Activated CD4-positive, alpha-beta T cell treated with anti-CD3 and anti-CD28 coated beads, Interleukin-2, amount 10 ng/mL, durations not matched to agents 7 days and 5 days (primary cell): ENCODE data around the gene KIF23. TPM values are rescaled to one million over a fixed set of nuclear protein-coding genes. Genes with fewer than 3 reads are reported as not detected.
A peak's percentile ranks its signal among the peaks of the same experiment; 100 is the strongest.

Experiments used
- CTCF ChIA-PET: fragments of 350-600 bp; sonication (Branson Sonifier 250); formaldehyde crosslinking; loops from one replicate; lab custom pipeline; 2021; ENCODE audit warnings: antibody characterized with exemption; lab: Charles Lee
- POLR2A ChIA-PET: fragments of 350-600 bp; sonication (Branson Sonifier 250); formaldehyde crosslinking; loops from one replicate; lab custom pipeline; 2021; ENCODE audit warnings: antibody characterized with exemption; lab: Charles Lee
- DNase-seq: peaks from one replicate; pipeline ENCODE4 v3.0.0-alpha.2; 2020
- H3K27ac Mint-ChIP-seq: one replicate; pipeline ENCODE4 v1.8.0; 2021; ENCODE audit warnings: mild to moderate bottlenecking, moderate library complexity, mixed read lengths
- H3K27me3 Mint-ChIP-seq: one replicate; pipeline ENCODE4 v1.8.0; 2021; ENCODE audit warnings: mixed read lengths
- H3K36me3 Mint-ChIP-seq: one replicate; pipeline ENCODE4 v1.8.0; 2021; ENCODE audit warnings: low read depth, mixed read lengths
- H3K4me1 Mint-ChIP-seq: one replicate; pipeline ENCODE4 v1.8.0; 2021; ENCODE audit warnings: mixed read lengths
- H3K4me3 Mint-ChIP-seq: one replicate; pipeline ENCODE4 v1.8.0; 2021; ENCODE audit warnings: mild to moderate bottlenecking, moderate library complexity, mixed read lengths
- H3K9me3 Mint-ChIP-seq: one replicate; pipeline ENCODE4 v1.8.0; 2021; ENCODE audit warnings: mixed read lengths
- total RNA-seq, 2 experiments: library from RNA; stranded (reverse); gene quantifications; one replicate each; pipeline ENCODE4 v1.2.3, GENCODE V29; 2021

KIF23 gene
- total RNA-seq, 2 experiments from 2014 or later: 77.8 to 93.1 TPM

DNA sequence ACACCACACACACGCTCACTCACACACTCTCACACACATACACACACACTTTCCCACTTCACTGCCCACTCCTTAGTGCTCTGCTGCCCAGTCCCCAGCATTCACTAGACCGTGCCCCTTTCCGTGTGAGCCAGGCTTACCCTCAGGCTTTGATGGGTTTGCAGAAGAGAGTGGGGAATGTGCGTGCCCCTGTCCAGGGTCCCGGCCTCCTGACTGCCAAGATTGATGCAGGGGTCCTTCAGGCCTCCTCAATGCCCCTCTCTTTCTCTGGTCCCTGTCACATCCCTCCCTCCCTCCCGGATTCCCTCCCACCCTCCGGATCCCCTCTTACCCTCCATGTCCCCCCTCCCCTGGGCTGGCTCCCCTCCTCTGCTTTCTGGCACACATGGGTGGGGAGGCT is 27.9 kb upstream of the KIF23 start:
- ChIA-PET POLR2A (no interaction called here), CTCF (no interaction called here)
- Mint-ChIP-seq H3K4me3 (no peak overlapping the region), H3K9me3 (no peaks in the 10 kb centered on the region), H3K27me3 (no peaks in the 10 kb centered on the region), H3K4me1 (no peaks in the 10 kb centered on the region), H3K27ac (no peak overlapping the region), H3K36me3 (no peaks in the 10 kb centered on the region)
- DNase-seq: no peak

DNA sequence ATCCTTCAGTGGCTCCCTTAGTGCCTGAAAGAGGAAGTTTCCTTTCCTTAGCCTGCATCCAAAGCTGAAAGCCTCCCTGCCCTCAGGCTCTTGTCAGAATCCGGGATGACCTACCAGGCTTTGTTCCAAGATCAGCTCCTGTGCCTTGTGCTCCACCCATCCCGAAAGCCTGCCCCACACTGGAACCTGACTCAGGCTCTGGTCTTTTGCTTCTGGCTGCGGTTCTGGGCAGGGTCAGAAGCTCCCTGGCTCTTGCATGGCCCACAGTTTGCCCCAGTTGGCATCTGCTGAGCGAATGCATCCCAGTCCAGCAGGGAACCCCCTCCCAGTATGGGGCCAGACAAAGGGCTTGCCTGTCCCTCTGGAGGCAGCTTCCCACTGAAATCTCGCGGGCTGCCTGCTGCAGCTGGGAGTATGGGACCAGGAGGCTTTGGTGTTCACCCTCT is 25.9 kb upstream of the KIF23 start:
- DNase-seq: no peak
- no peak overlapping the region for H3K27ac Mint-ChIP-seq
- H3K27me3 Mint-ChIP-seq: no peaks in the 10 kb centered on the region
- no peaks in the 10 kb centered on the region for H3K9me3 Mint-ChIP-seq
- CTCF ChIA-PET: interaction anchor here (1.1 kb wide), 1 partner anchor 17 kb away, joined by 3 read pairs; no protein-coding TSS in a partner anchor
- H3K4me1 Mint-ChIP-seq: no peaks in the 10 kb centered on the region
- H3K4me3 Mint-ChIP-seq: no peak overlapping the region
- H3K36me3 Mint-ChIP-seq: no peaks in the 10 kb centered on the region
- POLR2A ChIA-PET: no interaction called here

DNA sequence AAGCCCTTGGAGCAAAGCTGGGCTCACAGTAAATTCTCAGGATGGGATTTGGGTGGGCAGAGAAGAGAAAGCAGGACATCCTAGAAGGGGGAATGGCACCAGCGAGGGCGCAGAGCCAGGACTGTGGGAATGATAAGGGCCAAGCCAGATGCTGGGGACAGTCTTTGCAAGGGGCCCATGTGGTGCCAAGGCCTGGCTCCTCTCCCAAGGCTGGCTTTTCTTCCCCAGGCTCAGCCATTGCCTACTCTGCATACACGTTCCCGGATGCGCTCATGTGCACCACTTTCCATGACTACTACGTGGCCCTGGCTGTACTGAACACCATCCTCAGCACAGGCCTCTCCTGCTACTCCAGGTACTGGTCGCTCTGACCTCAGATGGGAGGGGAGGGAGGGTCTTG is 24.7 kb upstream of the KIF23 start:
- no peaks in the 10 kb centered on the region for H3K27me3 Mint-ChIP-seq
- ChIA-PET CTCF (no interaction called here), POLR2A (no interaction called here)
- no peaks in the 10 kb centered on the region for H3K9me3 Mint-ChIP-seq
- no peak overlapping the region for H3K27ac Mint-ChIP-seq
- H3K4me1 Mint-ChIP-seq: peaks cover 2% of the 10 kb centered on the region
- no peaks in the 10 kb centered on the region for H3K36me3 Mint-ChIP-seq
- no peak for DNase-seq
- no peak overlapping the region for H3K4me3 Mint-ChIP-seq

DNA sequence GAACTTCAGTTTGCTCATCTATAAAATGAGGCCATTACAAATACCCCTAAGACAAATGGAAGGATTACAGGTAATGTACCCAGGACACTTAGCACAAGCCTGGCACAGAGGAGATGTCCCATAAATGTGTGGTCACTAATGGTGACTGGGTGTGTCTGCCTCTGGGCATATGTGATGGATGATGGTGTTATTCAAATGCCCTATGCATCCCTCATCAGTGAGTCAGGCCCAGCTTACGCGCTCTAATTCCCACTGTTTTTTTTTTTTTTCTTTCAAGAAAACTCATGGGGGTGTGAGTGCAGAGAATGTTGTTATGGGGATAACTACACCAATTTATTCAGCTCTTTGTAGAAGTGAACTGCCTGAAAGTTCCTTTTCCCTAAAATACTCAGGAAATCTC is 23.6 kb upstream of the KIF23 start:
- no peak overlapping the region for H3K4me3 Mint-ChIP-seq
- POLR2A ChIA-PET: no interaction called here
- CTCF ChIA-PET: no interaction called here
- H3K27me3 Mint-ChIP-seq: peaks cover 3% of the 10 kb centered on the region
- no peak for DNase-seq
- no peak overlapping the region for H3K27ac Mint-ChIP-seq
- peaks cover 5% of the 10 kb centered on the region for H3K4me1 Mint-ChIP-seq
- no peaks in the 10 kb centered on the region for H3K9me3 Mint-ChIP-seq
- no peaks in the 10 kb centered on the region for H3K36me3 Mint-ChIP-seq

DNA sequence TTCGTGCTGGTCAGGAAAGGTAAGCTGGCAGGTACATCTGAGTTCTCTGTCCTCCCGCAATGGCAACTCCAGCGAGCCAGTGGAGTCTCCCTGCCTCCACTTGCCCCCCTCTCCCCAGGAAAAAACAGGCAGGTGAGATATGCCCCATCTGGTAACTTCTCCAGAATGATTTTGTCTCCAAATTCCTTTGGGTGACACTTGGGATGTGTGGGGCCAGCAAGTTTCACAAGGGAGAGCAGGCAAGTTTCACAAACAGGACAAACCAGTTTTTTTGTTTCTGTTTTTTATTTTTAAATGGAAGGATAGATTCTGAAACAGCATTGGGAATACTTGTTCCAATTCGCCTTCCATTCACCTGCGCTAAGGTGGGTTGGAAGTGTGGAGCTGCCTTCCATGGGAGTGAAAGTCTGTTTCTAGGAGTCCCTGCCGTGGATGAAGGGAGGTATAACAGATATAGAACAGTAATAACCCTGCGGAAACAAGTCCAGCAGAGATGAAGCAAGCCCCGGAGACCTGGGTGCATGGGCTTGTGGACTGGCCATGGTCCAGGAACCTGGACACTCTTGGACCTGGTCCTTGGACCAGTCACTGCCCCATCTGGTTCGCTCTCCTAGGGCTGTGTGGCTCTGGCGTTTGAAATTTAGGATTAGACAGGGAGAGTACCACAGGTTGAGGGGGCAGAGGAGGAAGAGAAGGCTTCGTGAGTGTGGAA is 22.9 kb upstream of the KIF23 start:
- POLR2A ChIA-PET: no interaction called here
- Mint-ChIP-seq H3K4me3 (no peak overlapping the region), H3K9me3 (no peaks in the 10 kb centered on the region), H3K27ac (no peak overlapping the region), H3K36me3 (no peaks in the 10 kb centered on the region), H3K27me3 (peaks cover 3% of the 10 kb centered on the region), H3K4me1 (peaks cover 5% of the 10 kb centered on the region)
- DNase-seq: no peak
- CTCF ChIA-PET: interaction anchor here (0.9 kb wide), 1 partner anchor 41 kb away, joined by 5 read pairs; no protein-coding TSS in a partner anchor

DNA sequence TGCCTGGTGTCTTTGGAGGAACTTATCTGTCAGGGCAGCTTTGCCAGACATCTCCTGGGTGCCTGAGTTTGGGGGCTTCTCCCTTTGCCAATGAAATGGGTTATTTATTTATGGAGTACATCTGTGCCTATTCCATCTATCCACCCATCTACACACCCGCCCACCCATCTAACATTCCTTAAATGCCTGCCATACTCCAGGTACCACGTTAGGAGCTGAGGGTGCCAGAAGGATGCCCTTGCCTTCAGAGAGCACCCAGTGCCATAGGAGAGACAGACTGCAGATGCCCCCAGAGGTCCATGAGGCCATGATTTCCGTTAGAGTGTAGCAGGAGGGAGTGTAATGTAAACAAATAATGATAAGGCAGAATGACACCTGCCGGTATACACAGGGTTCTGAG is 21.8 kb upstream of the KIF23 start:
- no peak overlapping the region for H3K4me3 Mint-ChIP-seq
- no peaks in the 10 kb centered on the region for H3K9me3 Mint-ChIP-seq
- no peak overlapping the region for H3K27ac Mint-ChIP-seq
- peaks cover 5% of the 10 kb centered on the region for H3K4me1 Mint-ChIP-seq
- POLR2A ChIA-PET: no interaction called here
- H3K36me3 Mint-ChIP-seq: no peaks in the 10 kb centered on the region
- H3K27me3 Mint-ChIP-seq: peaks cover 3% of the 10 kb centered on the region
- no peak for DNase-seq
- CTCF ChIA-PET: interaction anchor here (0.9 kb wide), 1 partner anchor 40 kb away, joined by 5 read pairs; no protein-coding TSS in a partner anchor

DNA sequence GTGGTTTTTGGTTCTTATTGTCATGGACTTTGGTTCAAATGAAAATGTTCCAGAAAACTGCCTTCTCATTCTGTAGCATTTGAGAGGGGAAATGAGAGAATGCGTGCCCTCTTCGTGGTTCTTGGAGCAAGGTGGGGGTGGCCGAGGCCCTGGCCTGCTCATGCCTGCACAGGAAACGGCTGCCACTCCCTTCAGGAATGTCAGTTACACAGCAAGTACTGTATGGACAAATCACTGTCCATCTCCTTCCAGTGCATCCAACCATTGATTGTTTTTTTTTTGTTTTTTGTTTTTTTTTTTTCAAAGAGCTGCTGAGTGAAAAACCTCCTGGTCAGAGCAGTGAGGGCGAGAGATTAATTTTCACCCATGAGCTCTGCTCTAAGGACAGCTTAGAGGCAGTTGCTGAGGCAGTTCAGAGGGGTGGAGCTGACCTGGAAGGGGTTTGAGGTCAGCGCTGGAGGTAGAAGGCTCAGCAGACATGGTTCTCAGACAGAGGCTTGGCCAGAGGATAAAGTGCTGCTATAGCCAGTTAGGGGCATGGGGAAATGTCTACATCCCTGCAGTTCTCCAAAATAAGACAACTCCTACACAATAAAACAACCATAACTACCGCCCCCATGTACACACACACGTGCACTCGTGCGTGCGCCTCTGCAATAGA is 20.2 kb upstream of the KIF23 start:
- Mint-ChIP-seq H3K36me3 (no peaks in the 10 kb centered on the region), H3K27me3 (peaks cover 3% of the 10 kb centered on the region), H3K27ac (no peak overlapping the region), H3K4me3 (no peak overlapping the region), H3K4me1 (peaks cover 10% of the 10 kb centered on the region), H3K9me3 (no peaks in the 10 kb centered on the region)
- ChIA-PET POLR2A (no interaction called here), CTCF (interaction anchor here (1.4 kb wide), 1 partner anchor 20 kb away, joined by 6 read pairs; the partner anchor contains the start of gene KIF23)
- no peak for DNase-seq

DNA sequence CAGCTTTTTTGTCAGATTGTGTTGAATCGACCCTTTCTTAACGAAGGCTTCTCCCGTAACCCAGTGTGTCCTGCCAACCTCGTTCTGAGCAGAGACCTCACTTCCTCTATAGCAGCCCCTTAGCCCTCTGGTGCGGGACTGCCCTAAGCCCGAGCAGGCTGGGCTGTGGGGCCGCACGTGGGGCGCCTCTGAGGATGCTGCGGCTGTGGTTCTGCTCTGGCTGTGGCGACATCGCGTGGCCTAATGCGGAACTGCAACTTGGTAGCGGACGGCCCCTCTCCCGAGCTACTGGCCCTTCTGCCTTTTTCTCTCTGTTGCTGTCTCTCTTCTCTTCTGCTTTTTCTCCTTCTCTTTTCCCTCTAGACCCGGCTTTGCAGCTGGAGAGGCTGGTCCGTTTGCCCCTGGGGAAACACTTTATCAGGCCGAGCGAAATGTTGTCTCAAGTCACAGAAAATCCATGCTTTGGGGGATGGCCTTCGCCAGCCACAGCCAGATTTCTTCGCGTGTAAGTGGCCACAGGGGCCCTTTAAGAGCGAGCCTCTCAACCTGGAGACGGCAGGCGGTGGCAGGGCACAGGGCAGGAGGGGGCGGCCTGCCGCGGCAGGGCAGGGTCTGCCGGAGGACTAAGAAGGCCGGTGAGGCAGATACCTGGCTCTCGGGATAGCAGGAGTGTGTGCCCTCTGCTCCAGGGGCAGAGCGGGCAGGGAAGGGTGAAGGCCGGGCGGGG is 19.4 kb upstream of the KIF23 start:
- DNase-seq: peak; percentile 79
- H3K9me3 Mint-ChIP-seq: no peaks in the 10 kb centered on the region
- POLR2A ChIA-PET: no interaction called here
- H3K4me3 Mint-ChIP-seq: no peak overlapping the region
- no peaks in the 10 kb centered on the region for H3K36me3 Mint-ChIP-seq
- no peak overlapping the region for H3K27ac Mint-ChIP-seq
- H3K4me1 Mint-ChIP-seq: peaks cover 10% of the 10 kb centered on the region
- peaks cover 3% of the 10 kb centered on the region for H3K27me3 Mint-ChIP-seq
- CTCF ChIA-PET: interaction anchor here (0.6 to 1.4 kb wide), 5 partner anchors 11 to 58 kb away, joined by 3 to 6 read pairs (median 3); partner anchors contain the start of genes KIF23 and RPLP1

DNA sequence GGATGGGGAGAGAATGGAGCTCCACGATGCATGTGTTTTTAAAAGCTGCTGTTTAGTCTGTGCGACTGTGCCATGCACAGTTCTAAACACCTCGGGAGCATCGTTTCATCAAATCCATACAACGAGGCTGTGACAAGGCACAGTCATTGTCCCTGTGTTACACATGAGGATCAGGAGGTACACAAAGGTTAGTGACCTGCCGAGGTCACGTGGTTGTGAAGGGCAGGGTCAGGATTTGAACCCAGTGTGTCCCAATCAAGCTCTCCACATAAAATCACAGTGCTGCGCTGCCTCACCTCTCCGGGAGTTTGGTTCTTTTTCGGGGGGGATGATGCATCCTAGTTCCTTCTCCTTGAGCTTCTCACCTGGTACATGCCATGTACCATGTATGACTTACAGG is 18.7 kb upstream of the KIF23 start:
- CTCF ChIA-PET: interaction anchor here (0.8 to 1.4 kb wide), 4 partner anchors 10 to 57 kb away, joined by 3 to 6 read pairs (median 4); partner anchors contain the start of genes KIF23 and RPLP1
- Mint-ChIP-seq H3K9me3 (no peaks in the 10 kb centered on the region), H3K4me3 (no peak overlapping the region), H3K36me3 (no peaks in the 10 kb centered on the region), H3K4me1 (peaks cover 10% of the 10 kb centered on the region), H3K27ac (no peak overlapping the region), H3K27me3 (peaks cover 3% of the 10 kb centered on the region)
- DNase-seq: no peak
- POLR2A ChIA-PET: no interaction called here

DNA sequence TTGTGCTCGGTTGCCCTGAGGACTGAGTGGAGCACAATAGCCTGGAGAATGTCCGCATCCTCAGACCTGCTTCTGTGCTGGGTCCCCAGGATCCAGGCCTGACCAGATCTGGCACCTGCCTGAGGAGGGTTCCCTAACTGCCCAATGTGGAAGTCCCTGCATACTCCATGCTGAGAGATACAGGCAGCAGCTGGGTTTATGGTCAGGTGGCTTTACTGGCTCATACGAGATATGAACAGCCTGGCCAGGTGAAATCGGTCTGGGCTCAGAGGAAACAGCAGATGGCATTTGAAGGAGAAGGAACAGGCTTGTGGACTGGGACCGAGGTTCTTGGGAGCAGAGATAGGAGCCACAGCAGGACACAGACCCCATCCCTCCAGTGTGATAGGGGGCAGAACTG is 18.2 kb upstream of the KIF23 start:
- H3K4me3 Mint-ChIP-seq: no peak overlapping the region
- H3K27me3 Mint-ChIP-seq: peaks cover 3% of the 10 kb centered on the region
- no peak overlapping the region for H3K27ac Mint-ChIP-seq
- H3K36me3 Mint-ChIP-seq: no peaks in the 10 kb centered on the region
- H3K9me3 Mint-ChIP-seq: no peaks in the 10 kb centered on the region
- ChIA-PET CTCF (no interaction called here), POLR2A (no interaction called here)
- H3K4me1 Mint-ChIP-seq: peaks cover 10% of the 10 kb centered on the region
- DNase-seq: no peak

DNA sequence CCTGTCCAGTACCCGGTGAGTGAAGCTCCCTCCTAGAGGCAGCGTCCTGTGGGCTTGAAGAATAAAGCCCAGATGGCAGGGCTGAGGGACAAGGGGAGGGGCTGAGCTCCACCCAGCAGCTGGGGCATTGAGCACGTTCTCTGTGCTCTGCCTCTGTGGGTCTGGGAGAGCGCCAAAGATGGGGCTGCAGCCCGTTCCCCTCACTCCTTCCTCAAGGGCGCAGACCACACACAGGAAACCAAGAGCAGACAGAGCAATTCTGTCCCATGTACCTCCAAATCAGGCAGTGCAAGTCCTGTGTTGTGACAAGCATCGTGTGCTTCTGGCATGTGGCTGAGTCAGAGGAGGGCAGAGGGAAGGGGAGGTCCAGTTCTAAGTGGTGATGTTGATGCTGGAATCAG is 15.7 kb upstream of the KIF23 start:
- CTCF ChIA-PET: no interaction called here
- DNase-seq: no peak
- POLR2A ChIA-PET: no interaction called here
- peaks cover 10% of the 10 kb centered on the region for H3K4me1 Mint-ChIP-seq
- H3K27ac Mint-ChIP-seq: no peak overlapping the region
- H3K36me3 Mint-ChIP-seq: no peaks in the 10 kb centered on the region
- H3K27me3 Mint-ChIP-seq: peaks cover 6% of the 10 kb centered on the region
- H3K9me3 Mint-ChIP-seq: no peaks in the 10 kb centered on the region
- H3K4me3 Mint-ChIP-seq: no peak overlapping the region

DNA sequence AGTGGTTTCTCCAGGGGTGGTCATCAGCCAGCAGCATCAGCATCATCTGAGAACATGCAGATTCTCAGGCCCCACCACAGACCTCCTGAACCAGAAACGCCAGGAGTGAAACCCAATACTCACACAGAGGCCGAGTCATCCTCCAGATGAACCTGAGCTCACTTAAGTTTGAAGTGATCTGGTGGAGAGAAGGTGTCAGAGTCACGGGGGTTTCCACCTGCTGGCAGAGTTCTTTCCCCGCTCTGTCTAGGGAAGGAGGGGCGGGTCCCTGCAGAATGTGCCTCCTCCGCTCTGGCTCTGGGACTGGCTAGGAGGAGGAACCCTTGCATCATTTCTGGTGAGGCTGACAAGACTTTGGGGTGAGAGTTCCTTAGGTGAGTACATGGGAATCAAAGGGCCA is 13.3 kb upstream of the KIF23 start:
- CTCF ChIA-PET: no interaction called here

DNA sequence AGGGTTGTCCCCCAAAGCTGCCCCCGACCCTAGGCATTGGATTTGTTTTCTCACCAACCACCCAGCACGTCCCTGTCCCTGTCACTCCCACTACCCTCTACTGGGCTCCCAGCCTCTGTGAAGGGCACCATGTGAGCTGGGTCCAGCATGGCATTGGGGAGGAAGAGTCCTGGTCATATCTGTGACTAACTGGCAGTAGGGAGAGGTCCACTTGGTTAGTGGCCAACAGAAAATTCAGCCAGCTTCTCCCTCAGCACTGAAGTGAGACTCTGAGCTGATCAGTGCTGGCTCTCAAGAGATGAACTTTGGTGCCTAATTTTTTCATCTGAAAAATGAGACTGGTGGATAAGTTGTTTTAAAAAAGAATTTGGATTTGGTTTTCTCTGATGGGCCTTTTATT is 11.3 kb upstream of the KIF23 start:
- CTCF ChIA-PET: no interaction called here
- no peak for DNase-seq

More for the DNA sequence above, 13.3 kb upstream of the KIF23 start:
- Mint-ChIP-seq H3K4me3 (no peak overlapping the region), H3K9me3 (no peaks in the 10 kb centered on the region), H3K27me3 (peaks cover 15% of the 10 kb centered on the region), H3K27ac (no peak overlapping the region), H3K36me3 (no peaks in the 10 kb centered on the region), H3K4me1 (peaks cover 5% of the 10 kb centered on the region)
- DNase-seq: no peak
- POLR2A ChIA-PET: no interaction called here

More for the DNA sequence above, 11.3 kb upstream of the KIF23 start:
- Mint-ChIP-seq H3K27me3 (peaks cover 22% of the 10 kb centered on the region), H3K36me3 (no peaks in the 10 kb centered on the region), H3K9me3 (no peaks in the 10 kb centered on the region), H3K4me1 (peaks cover 5% of the 10 kb centered on the region), H3K27ac (no peak overlapping the region), H3K4me3 (no peak overlapping the region)
- POLR2A ChIA-PET: no interaction called here
